ENCODE measurements around the gene ETV1. TPM values are rescaled to one million over a fixed set of nuclear protein-coding genes. Genes with fewer than 3 reads are reported as not detected.

Gene ETV1
- total RNA-seq: 1 to 10 TPM in 1 of 2 experiments, under 1 TPM in 1; 0.61 to 1.9 TPM

GRCh38 chr7:13989126-13989948, at the start of gene ETV1:
ETV1 (minus strand) TSS chr7:13989666; CDS start chr7:13989052, 614 bp downstream.
- H3K36me3 Mint-ChIP-seq: no peaks in the 10 kb centered on the region
- no peaks in the 10 kb centered on the region for H3K9me3 Mint-ChIP-seq (ENCODE audit: low read depth)
- H3K4me1 Mint-ChIP-seq: no peaks in the 10 kb centered on the region
- CTCF ChIA-PET: interaction anchor here (2.5 kb wide), 1 partner anchor 10 kb away, joined by 7 read pairs; no protein-coding TSS in a partner anchor
- peak; percentile 43 for DNase-seq
- ATAC-seq: peak; percentile 22
- peaks cover 19% of the 10 kb centered on the region for H3K27me3 Mint-ChIP-seq
- H3K27ac Mint-ChIP-seq: no peak within 1 kb of the TSS
- no peak within 1 kb of the TSS for H3K4me3 Mint-ChIP-seq

- H3K4me1 Mint-ChIP-seq: no peaks in the 10 kb centered on the region
- no peaks in the 10 kb centered on the region for H3K9me3 Mint-ChIP-seq (ENCODE audit: low read depth)
- CTCF ChIA-PET: no interaction called here
- DNase-seq: no peak
- no peaks in the 10 kb centered on the region for H3K36me3 Mint-ChIP-seq
- no peak overlapping the region for H3K4me3 Mint-ChIP-seq
- H3K27ac Mint-ChIP-seq: no peak overlapping the region
- ATAC-seq: no peak
- no peaks in the 10 kb centered on the region for H3K27me3 Mint-ChIP-seq
These were observed 34.9 kb upstream of the ETV1 start for GRCh38 chr7:14024406-14024805.

GRCh38 chr7:14023838-14024237, 34.4 kb upstream of the ETV1 start:
- no peaks in the 10 kb centered on the region for H3K36me3 Mint-ChIP-seq

GRCh38 chr7:14023342-14023741, 33.9 kb upstream of the ETV1 start:
- DNase-seq: no peak
- no peak overlapping the region for H3K27ac Mint-ChIP-seq
- H3K4me3 Mint-ChIP-seq: no peak overlapping the region

More at GRCh38 chr7:14023838-14024237, 34.4 kb upstream of the ETV1 start:
- no peak overlapping the region for H3K4me3 Mint-ChIP-seq
- DNase-seq (no peak), ATAC-seq (no peak)
- no peaks in the 10 kb centered on the region for H3K4me1 Mint-ChIP-seq
- CTCF ChIA-PET: no interaction called here
- H3K27ac Mint-ChIP-seq: no peak overlapping the region
- H3K27me3 Mint-ChIP-seq: no peaks in the 10 kb centered on the region
- no peaks in the 10 kb centered on the region for H3K9me3 Mint-ChIP-seq (ENCODE audit: low read depth)

GRCh38 chr7:14021069-14021468, 31.6 kb upstream of the ETV1 start:
- Mint-ChIP-seq H3K4me1 (no peaks in the 10 kb centered on the region), H3K27ac (no peak overlapping the region), H3K9me3 (ENCODE audit: low read depth) (peaks cover 3% of the 10 kb centered on the region), H3K36me3 (no peaks in the 10 kb centered on the region), H3K4me3 (no peak overlapping the region), H3K27me3 (no peaks in the 10 kb centered on the region)
- DNase-seq (no peak), ATAC-seq (no peak)
- CTCF ChIA-PET: no interaction called here

More at GRCh38 chr7:14023342-14023741, 33.9 kb upstream of the ETV1 start:
- no peak for ATAC-seq
- no peaks in the 10 kb centered on the region for H3K36me3 Mint-ChIP-seq
- no peaks in the 10 kb centered on the region for H3K9me3 Mint-ChIP-seq (ENCODE audit: low read depth)
- H3K4me1 Mint-ChIP-seq: no peaks in the 10 kb centered on the region
- H3K27me3 Mint-ChIP-seq: no peaks in the 10 kb centered on the region
- CTCF ChIA-PET: no interaction called here

GRCh38 chr7:14020339-14020900, 31.0 kb upstream of the ETV1 start:
- H3K4me3 Mint-ChIP-seq: no peak overlapping the region

DNA sequence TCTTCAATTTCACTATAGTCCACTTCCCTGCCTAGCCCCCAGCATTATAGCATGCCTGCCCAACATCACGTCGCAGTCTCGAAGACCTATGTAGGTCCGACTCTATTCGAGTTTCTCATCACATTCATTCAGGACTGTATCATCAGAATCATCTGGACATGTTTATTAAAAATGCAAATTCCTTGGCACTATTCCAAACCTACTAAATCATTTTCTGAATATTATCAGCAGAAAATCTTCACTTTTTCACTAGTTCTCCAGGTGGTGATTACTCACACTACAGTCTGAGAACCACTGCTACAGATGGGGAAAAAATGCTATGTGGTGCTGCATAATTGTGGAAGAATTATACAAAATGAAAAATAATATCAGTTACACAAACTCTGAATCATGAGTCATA, 29.3 kb upstream of the ETV1 start:
- Mint-ChIP-seq H3K4me3 (no peak overlapping the region), H3K27me3 (no peaks in the 10 kb centered on the region), H3K9me3 (ENCODE audit: low read depth) (peaks cover 3% of the 10 kb centered on the region), H3K36me3 (no peaks in the 10 kb centered on the region), H3K4me1 (no peaks in the 10 kb centered on the region), H3K27ac (no peak overlapping the region)
- DNase-seq (no peak), ATAC-seq (no peak)
- CTCF ChIA-PET: no interaction called here

More at GRCh38 chr7:14020339-14020900, 31.0 kb upstream of the ETV1 start:
- ATAC-seq: no peak
- Mint-ChIP-seq H3K27ac (no peak overlapping the region), H3K27me3 (no peaks in the 10 kb centered on the region), H3K36me3 (no peaks in the 10 kb centered on the region), H3K9me3 (ENCODE audit: low read depth) (peaks cover 3% of the 10 kb centered on the region), H3K4me1 (no peaks in the 10 kb centered on the region)
- CTCF ChIA-PET: no interaction called here
- DNase-seq: no peak

GRCh38 chr7:14016950-14017349, 27.5 kb upstream of the ETV1 start:
- Mint-ChIP-seq H3K4me3 (no peak overlapping the region), H3K36me3 (no peaks in the 10 kb centered on the region), H3K4me1 (no peaks in the 10 kb centered on the region), H3K27me3 (no peaks in the 10 kb centered on the region), H3K9me3 (ENCODE audit: low read depth) (peaks cover 3% of the 10 kb centered on the region), H3K27ac (no peak overlapping the region)
- DNase-seq (no peak), ATAC-seq (no peak)
- CTCF ChIA-PET: no interaction called here

GRCh38 chr7:14013898-14014297, 24.4 kb upstream of the ETV1 start:
- CTCF ChIA-PET: no interaction called here
- Mint-ChIP-seq H3K4me1 (peaks cover 2% of the 10 kb centered on the region), H3K9me3 (ENCODE audit: low read depth) (peaks cover 3% of the 10 kb centered on the region), H3K4me3 (no peak overlapping the region), H3K27ac (no peak overlapping the region), H3K27me3 (no peaks in the 10 kb centered on the region), H3K36me3 (no peaks in the 10 kb centered on the region)
- DNase-seq (no peak), ATAC-seq (no peak)

DNA sequence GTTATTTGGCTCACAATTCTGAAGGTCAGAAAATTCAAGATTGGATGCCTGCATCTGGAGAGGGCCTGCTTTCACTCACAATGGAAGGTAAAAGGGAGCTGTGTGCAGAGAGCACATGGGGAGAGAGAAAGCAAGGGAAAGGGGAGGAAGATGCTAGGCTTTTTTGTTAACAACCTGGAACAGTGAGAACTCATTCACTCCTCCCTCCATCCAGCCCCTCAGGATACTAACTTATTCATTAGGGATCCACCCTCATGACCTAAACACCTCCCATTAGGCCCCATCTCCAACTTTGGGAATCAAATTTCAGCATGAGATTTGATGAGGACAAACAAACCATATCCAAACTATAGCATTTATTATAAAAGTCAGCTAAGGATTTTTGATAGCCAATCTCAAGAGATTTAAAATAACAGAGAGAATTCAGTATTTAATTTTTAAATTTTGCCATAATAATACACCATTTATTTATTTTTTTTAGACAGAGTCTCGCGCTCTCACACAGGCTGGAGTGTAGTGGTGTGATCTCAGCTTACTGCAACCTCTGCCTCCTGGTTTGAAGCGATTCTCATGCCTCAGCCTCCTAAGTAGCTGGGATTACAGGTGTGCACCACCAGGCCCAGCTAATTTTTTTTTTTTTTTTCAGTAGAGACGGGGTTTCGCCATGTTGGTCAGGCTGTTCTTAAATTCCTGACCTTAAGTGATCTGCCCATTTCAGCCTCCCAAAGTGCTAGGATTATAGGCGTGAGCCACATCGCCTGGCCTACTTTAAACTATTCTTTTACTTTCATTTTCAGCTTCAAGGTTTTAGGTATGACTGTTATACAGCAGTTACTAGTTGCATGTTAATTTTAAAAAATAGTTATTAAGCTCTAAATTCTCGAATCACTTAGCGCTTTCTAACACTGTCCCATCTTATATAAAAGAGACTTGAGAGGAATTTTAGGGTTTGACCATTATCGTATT, 20.3 kb upstream of the ETV1 start:
- no peak overlapping the region for H3K4me3 Mint-ChIP-seq
- ATAC-seq: peak; percentile 63
- CTCF ChIA-PET: interaction anchor here (0.6 to 1.4 kb wide), 2 partner anchors 18 to 621 kb away, joined by 3 to 6 read pairs; no protein-coding TSS in a partner anchor
- H3K9me3 Mint-ChIP-seq (ENCODE audit: low read depth): no peaks in the 10 kb centered on the region
- no peak overlapping the region for H3K27ac Mint-ChIP-seq
- H3K36me3 Mint-ChIP-seq: no peaks in the 10 kb centered on the region
- no peak for DNase-seq
- H3K27me3 Mint-ChIP-seq: no peaks in the 10 kb centered on the region
- peaks cover 2% of the 10 kb centered on the region for H3K4me1 Mint-ChIP-seq

GRCh38 chr7:14001139-14001538, 11.7 kb upstream of the ETV1 start:
- CTCF ChIA-PET: no interaction called here
- no peak overlapping the region for H3K4me3 Mint-ChIP-seq
- no peak for ATAC-seq
- H3K36me3 Mint-ChIP-seq: no peaks in the 10 kb centered on the region
- DNase-seq: no peak
- no peak overlapping the region for H3K27ac Mint-ChIP-seq
- no peaks in the 10 kb centered on the region for H3K4me1 Mint-ChIP-seq
- H3K27me3 Mint-ChIP-seq: peaks cover 3% of the 10 kb centered on the region
- H3K9me3 Mint-ChIP-seq (ENCODE audit: low read depth): no peaks in the 10 kb centered on the region

GRCh38 chr7:14000247-14000646, 10.8 kb upstream of the ETV1 start:
- no peaks in the 10 kb centered on the region for H3K4me1 Mint-ChIP-seq
- CTCF ChIA-PET: interaction anchor here (1.5 kb wide), 1 partner anchor 10 kb away, joined by 7 read pairs; the partner anchor contains the start of gene ETV1
- no peak overlapping the region for H3K4me3 Mint-ChIP-seq
- no peaks in the 10 kb centered on the region for H3K9me3 Mint-ChIP-seq (ENCODE audit: low read depth)
- peaks cover 3% of the 10 kb centered on the region for H3K27me3 Mint-ChIP-seq
- no peak overlapping the region for H3K27ac Mint-ChIP-seq
- DNase-seq (no peak), ATAC-seq (no peak)
- no peaks in the 10 kb centered on the region for H3K36me3 Mint-ChIP-seq

- Mint-ChIP-seq H3K4me1 (no peaks in the 10 kb centered on the region), H3K36me3 (no peaks in the 10 kb centered on the region), H3K4me3 (no peak overlapping the region), H3K9me3 (ENCODE audit: low read depth) (no peaks in the 10 kb centered on the region), H3K27ac (no peak overlapping the region), H3K27me3 (peaks cover 3% of the 10 kb centered on the region)
- DNase-seq: no peak
- CTCF ChIA-PET: interaction anchor here (1.5 kb wide), 1 partner anchor 9 kb away, joined by 7 read pairs; the partner anchor contains the start of gene ETV1
- ATAC-seq: no peak
These were observed 9.4 kb upstream of the ETV1 start for GRCh38 chr7:13998866-13999265.
